GM19463 (cell line): Measurements from ENCODE around the gene NEMP2.
"Not testable (repeated sequence)": the region's sequence is repeated elsewhere in the genome, so short reads cannot be mapped to it uniquely, and the experiment has no call there.

Experiments used
- ATAC-seq: cut with Tn5 transposase; IDR thresholded peaks from one replicate; pipeline ENCODE4 v1.9.1; 2021; ENCODE audit warnings: mild to moderate bottlenecking, moderate library complexity; ENCODE audit not compliant: unreplicated experiment

NEMP2 gene

GRCh38 chr2:190527214-190527613 is 7.3 kb downstream of the NEMP2 start:
- ATAC-seq = no peak

GRCh38 chr2:190526105-190526750 is 8.3 kb downstream of the NEMP2 start:
- no peak for ATAC-seq

GRCh38 chr2:190524928-190525327 is 9.6 kb downstream of the NEMP2 start:
- no peak for ATAC-seq

- no peak for ATAC-seq
These were observed 14.4 kb downstream of the NEMP2 start for GRCh38 chr2:190519975-190520767.

GRCh38 chr2:190517468-190517867 is 17.1 kb downstream of the NEMP2 start:
- no peak for ATAC-seq

GRCh38 chr2:190515687-190516086 is 18.8 kb downstream of the NEMP2 start:
- no peak for ATAC-seq

- ATAC-seq = no peak
These were observed 19.8 kb downstream of the NEMP2 start for GRCh38 chr2:190514676-190515075.

- ATAC-seq = no peak
These were observed 20.6 kb downstream of the NEMP2 start for GRCh38 chr2:190513877-190514276.

GRCh38 chr2:190512539-190513095 is 21.9 kb downstream of the NEMP2 start:
- ATAC-seq = no peak

- no peak for ATAC-seq
These were observed 23.4 kb downstream of the NEMP2 start for GRCh38 chr2:190511104-190511503.

- not testable (repeated sequence) for ATAC-seq
These were observed 24.6 kb downstream of the NEMP2 start for GRCh38 chr2:190509895-190510294.

GRCh38 chr2:190507135-190507534 is 27.4 kb downstream of the NEMP2 start:
- ATAC-seq = no peak

GRCh38 chr2:190506666-190507065 is 27.9 kb downstream of the NEMP2 start:
- no peak for ATAC-seq

GRCh38 chr2:190505696-190506095 is 28.8 kb downstream of the NEMP2 start:
- ATAC-seq = no peak

GRCh38 chr2:190504912-190505311 is 29.6 kb downstream of the NEMP2 start:
- no peak for ATAC-seq

GRCh38 chr2:190503088-190503487 is 31.4 kb downstream of the NEMP2 start:
- no peak for ATAC-seq

GRCh38 chr2:190501702-190502407 is 32.7 kb downstream of the NEMP2 start:
- no peak for ATAC-seq

- no peak for ATAC-seq
These were observed 33.3 kb downstream of the NEMP2 start for GRCh38 chr2:190501231-190501630.

- ATAC-seq = no peak
These were observed 34.4 kb downstream of the NEMP2 start for GRCh38 chr2:190500054-190500502.

- no peak for ATAC-seq
These were observed 35.2 kb downstream of the NEMP2 start for GRCh38 chr2:190499273-190499672.

- no peak for ATAC-seq
These were observed 37.1 kb downstream of the NEMP2 start for GRCh38 chr2:190497428-190497827.
